NCI-H1694 (cell line): ENCODE results near the gene UBR1.
A peak's percentile ranks its signal among the peaks of the same experiment; 100 is the strongest.
"Not testable (repeated sequence)": the region's sequence is repeated elsewhere in the genome, so short reads cannot be mapped to it uniquely, and the experiment has no call there.

ENCODE experiments used
- DNase-seq: peaks from one replicate; lab custom pipeline; 2025; lab: John Stamatoyannopoulos, UW

Gene UBR1

GRCh38 chr15:43105778-43106485 is at the start of gene UBR1:
UBR1 (minus strand) TSS chr15:43106038; CDS start chr15:43106022, 16 bp downstream.
- peak; percentile 51 for DNase-seq

DNA sequence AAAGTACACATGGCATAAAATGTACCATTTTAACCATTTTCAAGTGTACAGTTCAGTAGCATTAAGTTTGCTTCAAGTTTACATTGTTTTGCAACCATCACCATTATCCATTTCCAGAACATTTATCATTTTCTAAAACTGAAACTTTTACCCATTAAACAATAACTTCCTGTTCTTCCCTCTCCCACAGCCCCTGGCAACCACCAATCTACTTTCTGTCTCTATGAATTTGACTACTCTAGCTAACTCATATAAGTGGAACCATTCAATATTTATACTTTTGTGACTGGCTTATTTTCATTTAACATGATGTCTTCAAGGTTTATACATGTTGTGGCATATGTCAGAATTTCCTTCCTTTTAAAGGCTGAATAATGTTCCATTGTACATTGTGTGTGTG is 47.4 kb upstream of the UBR1 start:
- DNase-seq, result no peak

- no peak for DNase-seq
These were observed 45.9 kb upstream of the UBR1 start for GRCh38 chr15:43151688-43152087.

GRCh38 chr15:43150191-43150929 is 44.5 kb upstream of the UBR1 start:
- no peak for DNase-seq

DNA sequence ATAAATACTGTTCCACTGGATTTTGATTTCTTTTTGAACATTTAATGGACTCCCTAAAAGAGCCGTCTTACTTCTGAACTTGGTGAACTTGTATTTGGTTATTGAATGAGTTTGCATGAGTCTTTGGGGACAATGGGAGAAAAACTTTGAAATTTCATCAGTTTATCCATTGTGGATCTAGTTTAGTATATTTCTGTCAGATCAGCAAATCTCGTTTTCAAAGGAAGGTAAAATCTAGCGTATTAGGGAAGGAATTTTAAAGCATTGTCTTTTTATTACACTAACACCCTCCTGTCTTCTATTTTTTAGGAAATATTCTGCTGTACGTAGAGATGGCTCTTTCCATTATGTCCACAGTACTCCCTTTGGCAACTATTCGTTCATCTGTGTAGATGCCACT is 40.3 kb upstream of the UBR1 start:
- DNase-seq, result no peak

GRCh38 chr15:43144512-43144911 is 38.7 kb upstream of the UBR1 start:
- no peak for DNase-seq

- DNase-seq, result no peak
These were observed 37.5 kb upstream of the UBR1 start for GRCh38 chr15:43143203-43143941.

DNA sequence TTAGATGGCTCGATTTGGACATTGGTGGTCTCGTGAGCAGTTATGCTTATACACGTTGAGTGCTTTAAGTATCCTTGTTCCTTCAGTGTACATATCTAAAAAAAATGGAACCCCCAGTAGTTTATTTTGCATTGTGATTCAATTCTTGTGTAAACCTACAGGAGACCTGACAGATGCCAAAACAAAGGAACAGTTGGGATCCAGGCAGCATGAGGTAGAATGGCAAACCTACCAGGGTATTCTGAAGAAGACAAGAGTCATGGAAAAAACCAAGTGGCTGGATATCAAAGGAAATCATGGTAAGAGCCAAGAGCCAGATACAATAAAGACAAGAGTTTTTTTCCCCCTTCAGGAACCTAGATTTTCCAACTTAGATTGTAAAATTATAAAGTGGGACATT is 29.5 kb upstream of the UBR1 start:
- DNase-seq, result no peak

DNA sequence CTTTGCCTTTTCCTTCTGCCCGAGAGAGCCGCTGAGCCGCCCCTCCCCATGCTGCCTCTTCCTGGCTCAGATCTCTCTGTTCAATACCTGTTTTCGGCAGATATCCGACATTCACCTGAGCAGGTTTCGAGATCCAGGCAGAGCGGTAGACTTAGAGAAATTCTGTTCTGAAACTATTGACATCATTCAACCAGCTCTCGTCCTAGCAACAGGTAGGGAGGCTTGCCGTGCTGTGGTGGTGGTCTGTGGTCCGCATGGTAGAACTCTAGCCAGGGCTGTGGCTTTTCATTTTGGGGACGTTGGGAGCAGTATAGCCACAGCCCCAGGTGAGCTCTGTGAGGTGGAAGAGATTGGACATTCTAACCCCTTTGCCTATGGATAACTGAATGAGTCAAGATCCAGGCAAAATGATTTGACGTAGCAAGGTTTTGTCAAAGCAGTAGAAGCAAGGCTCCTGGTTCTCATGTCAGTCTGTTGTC is 28.4 kb upstream of the UBR1 start:
- no peak for DNase-seq

DNA sequence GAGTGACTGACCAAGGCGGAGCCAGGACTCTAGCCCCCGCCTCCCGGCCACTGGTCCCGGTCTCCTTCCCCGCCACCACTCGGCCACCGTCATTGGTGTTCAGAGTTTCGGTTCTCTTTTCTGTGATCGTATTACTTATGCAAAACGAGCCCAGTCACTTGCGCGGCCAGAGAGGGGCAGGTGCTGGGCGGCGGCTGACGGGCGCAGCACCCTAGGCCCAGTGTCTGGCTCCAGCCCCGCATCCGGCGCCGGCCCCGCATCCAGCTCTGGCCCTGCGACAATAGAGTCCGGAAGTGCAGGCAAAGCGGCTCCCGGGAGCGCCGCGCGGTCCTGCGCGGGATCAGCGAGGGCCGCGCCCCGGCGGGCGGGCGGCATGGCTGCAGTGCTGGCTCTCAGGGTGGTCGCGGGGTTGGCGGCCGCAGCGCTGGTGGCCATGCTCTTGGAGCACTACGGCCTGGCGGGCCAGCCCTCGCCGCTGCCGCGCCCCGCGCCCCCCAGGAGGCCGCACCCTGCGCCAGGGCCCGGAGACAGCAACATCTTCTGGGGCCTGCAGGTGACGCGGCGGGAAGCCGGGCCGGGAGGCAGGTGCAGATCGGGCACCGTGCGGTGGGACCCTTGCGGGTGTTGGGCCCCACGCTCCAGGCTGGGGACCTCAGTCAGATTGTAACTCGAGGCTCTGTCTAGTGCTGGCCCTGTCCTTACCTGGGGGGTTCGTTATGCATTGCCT is 27.8 kb upstream of the UBR1 start, which contains the start of gene TMEM62:
Gene TMEM62, plus strand, starts transcription at position 157 of the 727 bp plus-strand sequence. Its CDS starts 217 bp downstream, at position 374.
- no peak for DNase-seq

GRCh38 chr15:43132830-43133429 is 27.1 kb upstream of the UBR1 start:
- DNase-seq, result no peak

- no peak for DNase-seq
These were observed 23.1 kb upstream of the UBR1 start for GRCh38 chr15:43128980-43129335.

DNA sequence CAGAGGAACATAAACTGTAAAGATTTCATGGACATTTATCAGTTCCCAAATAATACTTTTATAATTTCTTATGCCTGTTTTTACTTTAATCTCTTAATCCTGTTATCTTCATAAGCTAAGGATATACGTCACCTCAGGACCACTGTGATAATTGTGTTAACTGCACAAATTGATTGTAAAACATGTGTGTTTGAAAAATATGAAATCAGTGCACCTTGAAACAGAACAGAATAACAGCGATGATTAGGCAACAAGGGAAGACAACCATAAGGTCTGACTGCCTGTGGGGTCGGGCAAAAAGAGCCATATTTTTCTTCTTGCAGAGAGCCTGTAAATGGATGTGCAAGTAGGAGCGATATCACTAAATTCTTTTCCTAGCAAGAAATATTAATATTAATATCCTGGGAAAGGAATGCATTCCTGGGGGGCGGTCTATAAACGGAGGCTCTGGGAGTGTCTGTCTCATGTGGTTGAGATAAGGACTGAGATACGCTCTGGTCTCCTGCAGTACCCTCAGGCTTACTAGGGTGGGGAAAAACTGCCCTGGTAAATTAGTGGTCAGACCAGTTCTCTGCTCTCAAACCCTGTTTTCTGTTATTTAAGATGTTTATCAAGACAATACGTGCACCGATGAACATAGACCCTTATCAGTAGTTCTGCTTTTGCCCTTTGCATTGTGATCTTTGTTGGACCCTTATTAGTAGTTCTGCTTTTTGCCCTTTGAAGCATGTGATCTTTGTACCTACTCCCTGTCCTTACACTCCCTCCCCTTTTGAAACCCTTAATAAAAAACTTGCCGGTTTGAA is 22.5 kb upstream of the UBR1 start:
- DNase-seq, result not testable (repeated sequence)

GRCh38 chr15:43127752-43128151 is 21.9 kb upstream of the UBR1 start:
- no peak for DNase-seq

- DNase-seq, result no peak
These were observed 20.5 kb upstream of the UBR1 start for GRCh38 chr15:43126356-43126755.

- DNase-seq, result no peak
These were observed 19.3 kb upstream of the UBR1 start for GRCh38 chr15:43125100-43125661.

GRCh38 chr15:43121863-43122262 is 16.0 kb upstream of the UBR1 start:
- no peak for DNase-seq

DNA sequence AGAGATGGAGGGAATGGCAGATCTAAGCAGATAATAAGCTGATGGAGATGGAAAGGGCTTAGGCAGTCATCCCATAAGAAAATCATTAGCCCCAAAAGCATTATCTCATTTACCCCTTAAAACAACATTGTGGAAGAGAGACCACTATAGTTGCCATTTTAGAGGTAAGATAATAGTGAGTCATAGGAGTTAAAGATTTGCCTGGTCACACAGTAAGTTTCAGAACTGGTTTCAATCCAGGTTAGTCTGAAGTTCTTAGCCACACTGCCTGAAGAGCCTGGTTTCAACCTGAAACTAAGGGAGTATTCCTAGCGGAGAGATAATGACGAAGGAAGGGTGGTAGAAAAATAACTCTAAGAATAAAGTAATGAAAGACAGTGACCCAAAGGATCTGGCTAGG is 13.0 kb upstream of the UBR1 start:
- DNase-seq, result no peak

GRCh38 chr15:43118286-43118685 is 12.4 kb upstream of the UBR1 start:
- DNase-seq, result no peak

DNA sequence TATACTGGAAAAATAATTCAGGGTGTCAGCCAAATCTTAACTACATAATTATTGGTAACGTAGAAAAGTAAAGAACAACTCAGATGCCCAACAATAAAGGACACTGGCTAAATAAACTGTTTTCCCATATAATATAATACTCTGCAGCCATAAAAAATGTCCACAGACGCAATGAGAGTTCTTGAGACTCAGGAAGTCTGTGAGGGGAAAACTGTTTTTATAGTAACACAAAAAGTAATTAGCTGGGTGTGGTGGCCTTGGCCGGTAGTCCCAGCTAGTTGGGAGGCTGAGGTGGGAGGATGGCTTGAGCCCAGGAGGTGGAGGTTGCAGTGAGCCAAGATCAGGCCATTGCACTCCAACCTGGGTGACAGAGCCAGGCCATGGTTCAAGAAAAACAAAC is 5.5 kb upstream of the UBR1 start:
- no peak for DNase-seq
